22Rv1 (cell line): ENCODE data around the gene ITGB1BP2.

Experiments used
- ZFX ChIP-seq: fragments of 450-650 bp; IDR thresholded peaks from 2 replicates; pipeline ENCODE4 v1.6.1; 2017; ENCODE audit warnings: antibody characterized with exemption, borderline replicate concordance
- TF ChIP-seq, protein P1 (sequence below): fragments of 450-650 bp; IDR thresholded peaks from 2 replicates; pipeline ENCODE4 v1.5.1; 2017; ENCODE audit warnings: mild to moderate bottlenecking

DNA sequence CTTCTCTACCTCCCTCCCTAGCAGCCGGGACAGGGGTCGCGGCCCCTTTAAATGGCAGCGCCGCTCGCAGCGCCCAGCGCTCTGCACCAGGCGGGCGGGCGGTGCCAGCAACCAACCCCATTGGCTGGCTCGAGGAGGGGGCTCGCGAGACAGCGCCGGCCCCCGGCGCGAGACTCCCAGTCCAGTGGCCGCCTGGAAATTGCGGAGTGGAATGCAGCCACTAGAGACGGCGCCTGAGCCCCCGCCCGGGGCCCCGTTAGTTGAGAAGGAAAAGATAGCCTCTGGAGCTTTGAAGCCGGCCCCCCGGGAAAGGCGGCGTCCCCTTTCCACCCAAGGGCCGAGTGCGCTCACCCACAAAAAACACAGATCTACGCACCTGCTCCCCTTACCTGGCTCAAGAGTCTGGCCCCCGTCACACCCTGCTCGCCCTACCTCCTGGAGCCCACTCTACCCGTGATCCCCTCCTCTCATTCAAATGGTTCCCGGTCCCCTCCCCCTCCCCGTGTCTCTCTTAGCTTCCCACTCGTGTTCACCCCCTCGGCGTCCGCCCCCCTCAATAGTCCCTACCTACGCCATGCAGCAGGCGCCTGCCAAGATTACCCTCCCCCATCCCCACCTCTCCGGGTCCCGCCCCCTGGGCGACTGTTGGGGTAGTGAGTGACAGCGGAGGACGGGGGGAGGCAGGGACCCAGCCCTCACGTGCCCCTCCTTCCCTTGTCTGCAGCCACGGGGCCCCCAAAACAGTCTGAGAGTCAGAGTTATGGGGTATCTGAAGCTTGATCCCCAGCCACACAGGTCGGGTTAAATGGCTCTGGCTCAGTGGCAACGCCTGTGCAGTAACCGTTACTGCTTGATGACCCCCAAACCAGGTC is 47.2 kb upstream of the ITGB1BP2 start, which contains the start of gene ZMYM3:
- TF ChIP-seq, protein P1, sequence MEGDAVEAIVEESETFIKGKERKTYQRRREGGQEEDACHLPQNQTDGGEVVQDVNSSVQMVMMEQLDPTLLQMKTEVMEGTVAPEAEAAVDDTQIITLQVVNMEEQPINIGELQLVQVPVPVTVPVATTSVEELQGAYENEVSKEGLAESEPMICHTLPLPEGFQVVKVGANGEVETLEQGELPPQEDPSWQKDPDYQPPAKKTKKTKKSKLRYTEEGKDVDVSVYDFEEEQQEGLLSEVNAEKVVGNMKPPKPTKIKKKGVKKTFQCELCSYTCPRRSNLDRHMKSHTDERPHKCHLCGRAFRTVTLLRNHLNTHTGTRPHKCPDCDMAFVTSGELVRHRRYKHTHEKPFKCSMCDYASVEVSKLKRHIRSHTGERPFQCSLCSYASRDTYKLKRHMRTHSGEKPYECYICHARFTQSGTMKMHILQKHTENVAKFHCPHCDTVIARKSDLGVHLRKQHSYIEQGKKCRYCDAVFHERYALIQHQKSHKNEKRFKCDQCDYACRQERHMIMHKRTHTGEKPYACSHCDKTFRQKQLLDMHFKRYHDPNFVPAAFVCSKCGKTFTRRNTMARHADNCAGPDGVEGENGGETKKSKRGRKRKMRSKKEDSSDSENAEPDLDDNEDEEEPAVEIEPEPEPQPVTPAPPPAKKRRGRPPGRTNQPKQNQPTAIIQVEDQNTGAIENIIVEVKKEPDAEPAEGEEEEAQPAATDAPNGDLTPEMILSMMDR = no peak
- TF ChIP-seq ZFX = no peak
